ENCODE data around the gene TGFB1.
A peak's percentile ranks its signal among the peaks of the same experiment; 100 is the strongest.
"Not testable (repeated sequence)": the region's sequence is repeated elsewhere in the genome, so short reads cannot be mapped to it uniquely, and the experiment has no call there.

Gene TGFB1

DNA sequence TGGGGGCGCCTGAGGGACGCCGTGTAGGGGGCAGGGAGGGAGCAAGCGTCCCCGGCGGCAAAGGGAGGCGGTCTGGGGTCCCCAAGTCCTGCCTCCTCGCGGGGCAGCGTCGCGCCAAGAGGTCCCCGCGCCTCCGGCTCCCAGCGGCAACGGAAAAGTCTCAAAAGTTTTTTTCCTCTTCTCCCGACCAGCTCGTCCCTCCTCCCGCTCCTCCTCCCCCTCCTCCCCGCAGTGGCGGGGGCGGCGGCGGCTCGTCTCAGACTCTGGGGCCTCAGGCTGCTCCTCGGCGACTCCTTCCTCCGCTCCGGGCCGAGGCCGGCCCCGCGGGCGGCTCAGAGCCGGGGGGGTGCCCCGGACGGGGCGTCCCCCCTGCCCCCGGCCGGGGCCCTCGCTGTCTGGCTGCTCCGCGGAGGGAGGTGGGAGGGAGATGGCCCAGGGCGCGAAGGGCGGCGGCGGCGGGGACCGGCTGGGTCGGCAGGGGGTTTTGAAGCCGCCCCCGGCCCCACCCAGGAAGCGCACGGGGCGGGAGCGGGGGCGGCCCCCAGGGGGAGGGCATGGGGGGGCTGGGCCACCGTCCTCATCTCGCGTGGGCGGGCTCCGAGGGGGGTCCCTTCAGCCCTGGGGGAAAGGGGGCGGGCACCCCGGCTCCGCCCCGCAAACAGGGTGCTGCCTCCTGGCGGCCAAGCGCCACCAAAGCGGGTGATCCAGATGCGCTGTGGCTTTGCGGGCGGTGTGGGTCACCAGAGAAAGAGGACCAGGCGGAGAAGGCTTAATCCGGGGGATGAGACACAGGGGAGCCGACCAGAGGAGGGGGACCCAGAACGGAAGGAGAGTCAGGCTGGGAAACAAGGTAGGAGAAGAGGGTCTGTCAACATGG is at the start of gene TGFB1:
Gene TGFB1 (minus strand): TSS at position 457 of the 877 bp plus-strand sequence. CDS start 878 bp downstream, outside the sequence.
- DNase-seq, result peak; percentile 94 to 95

DNA sequence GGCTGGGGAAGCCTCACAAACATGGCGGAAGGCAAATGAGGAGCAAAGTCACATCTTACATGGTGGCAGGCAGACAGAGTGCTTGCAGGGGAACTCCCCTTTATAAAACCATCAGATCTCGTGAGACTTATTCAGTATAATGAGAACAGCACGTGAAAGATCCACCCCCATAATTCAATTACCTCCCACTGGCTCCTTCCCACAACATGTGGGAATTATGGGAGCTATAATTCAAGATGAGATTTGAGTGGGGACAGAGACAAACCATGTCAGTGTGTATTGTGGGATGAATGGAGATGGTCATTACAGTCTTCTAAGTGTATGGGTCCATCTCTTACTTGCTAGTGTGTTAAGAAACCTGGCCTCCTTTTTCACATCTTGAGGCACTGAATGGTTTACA is 48.3 kb upstream of the TGFB1 start:
- DNase-seq, result no peak

DNA sequence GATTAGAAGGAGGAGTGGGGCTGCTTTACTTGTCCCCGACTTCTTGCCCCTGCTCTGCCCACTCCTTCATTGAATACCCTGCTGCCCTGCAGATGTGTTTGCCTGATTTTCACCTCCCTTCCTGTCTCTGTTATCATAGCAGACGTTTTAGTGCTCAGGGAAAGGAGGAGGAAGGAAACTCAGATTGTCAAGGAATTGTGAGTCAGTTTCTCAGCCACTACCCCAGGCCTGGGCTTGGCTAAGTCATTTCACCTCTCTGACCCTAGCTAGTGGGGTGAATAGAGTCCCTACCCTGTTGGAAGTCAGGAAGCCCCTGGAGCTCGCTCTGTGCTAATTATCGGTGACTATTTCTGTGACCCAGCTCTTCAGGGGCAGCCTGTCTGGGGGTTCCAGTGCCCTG is 47.8 kb upstream of the TGFB1 start:
- no peak for DNase-seq

DNA sequence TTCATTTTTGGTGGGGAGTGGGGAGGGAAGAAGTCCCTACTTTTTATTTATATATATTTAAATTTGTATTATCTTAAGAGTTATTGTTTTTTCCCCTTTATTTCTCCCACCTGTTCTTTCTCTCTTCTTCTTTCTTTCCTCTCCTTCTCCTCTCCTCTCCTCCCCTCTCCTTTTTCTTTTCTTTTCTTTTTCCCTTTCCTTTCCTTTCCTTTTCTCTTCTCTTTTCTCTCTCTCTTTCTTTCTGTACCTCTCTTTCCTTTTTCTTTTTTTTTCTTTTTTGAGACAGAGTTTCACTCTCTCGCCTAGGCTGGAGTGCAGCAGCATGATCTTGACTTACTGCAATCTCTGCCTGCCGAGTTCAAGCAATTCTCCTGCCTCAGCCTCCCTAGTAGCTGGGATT is 45.8 kb upstream of the TGFB1 start:
- DNase-seq, result no peak

DNA sequence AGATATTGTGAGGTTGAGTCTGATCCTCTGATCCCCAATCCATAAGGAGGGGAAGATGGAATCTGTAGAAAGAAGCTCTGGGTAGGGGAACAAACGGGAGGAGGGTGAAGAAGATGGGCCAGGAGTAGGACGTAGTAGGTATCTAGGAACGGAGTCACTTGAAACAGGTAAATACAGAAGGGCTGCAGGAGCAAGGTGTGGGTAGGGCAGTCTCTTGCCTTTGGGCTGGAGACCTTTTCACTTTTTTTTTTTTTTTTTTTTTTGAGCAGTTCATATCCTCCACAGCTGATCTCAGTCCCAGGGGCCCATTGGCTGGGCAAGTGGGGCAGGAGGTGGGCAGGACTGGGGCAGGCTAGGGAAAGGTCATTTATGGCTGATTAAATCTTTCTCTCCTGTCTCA is 45.4 kb upstream of the TGFB1 start:
- DNase-seq, result no peak

DNA sequence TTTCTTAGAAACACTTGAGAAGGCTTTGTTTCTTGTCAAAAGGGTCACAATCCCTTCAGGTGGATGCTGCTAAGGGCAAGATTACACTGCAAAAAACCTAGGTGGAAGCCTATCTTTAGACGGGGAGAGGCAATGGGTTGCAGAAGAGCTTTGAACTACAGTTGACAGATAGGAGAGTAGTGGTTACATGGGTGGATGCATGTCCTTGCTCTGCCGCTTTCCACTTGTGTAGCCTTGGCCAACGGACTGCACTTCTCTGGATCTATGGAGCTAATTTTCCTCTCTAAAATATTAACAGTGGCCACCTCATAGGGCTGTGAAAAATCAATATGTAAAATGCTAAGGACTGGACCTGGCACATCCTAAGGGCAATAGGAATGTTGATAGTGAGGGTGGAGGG is 44.9 kb upstream of the TGFB1 start:
- no peak for DNase-seq

DNA sequence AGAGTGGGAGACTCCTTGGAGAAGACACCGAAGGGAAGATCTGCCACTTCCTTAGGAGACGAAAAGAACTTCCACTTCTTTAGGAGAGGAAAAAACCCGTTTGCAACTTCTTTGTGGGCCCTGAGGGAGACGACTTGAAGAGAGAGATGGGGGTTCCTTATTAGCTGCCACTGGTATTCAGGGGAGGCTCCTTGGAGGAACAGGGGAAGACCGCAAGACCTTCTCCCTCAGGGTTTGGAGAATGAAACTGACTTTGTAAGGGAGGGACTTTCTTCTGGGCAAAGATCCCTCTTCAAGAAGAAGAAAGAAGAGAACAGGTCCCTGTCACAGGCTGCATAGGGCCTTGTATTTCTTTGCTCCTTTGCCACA is 44.3 kb upstream of the TGFB1 start:
- no peak for DNase-seq

DNA sequence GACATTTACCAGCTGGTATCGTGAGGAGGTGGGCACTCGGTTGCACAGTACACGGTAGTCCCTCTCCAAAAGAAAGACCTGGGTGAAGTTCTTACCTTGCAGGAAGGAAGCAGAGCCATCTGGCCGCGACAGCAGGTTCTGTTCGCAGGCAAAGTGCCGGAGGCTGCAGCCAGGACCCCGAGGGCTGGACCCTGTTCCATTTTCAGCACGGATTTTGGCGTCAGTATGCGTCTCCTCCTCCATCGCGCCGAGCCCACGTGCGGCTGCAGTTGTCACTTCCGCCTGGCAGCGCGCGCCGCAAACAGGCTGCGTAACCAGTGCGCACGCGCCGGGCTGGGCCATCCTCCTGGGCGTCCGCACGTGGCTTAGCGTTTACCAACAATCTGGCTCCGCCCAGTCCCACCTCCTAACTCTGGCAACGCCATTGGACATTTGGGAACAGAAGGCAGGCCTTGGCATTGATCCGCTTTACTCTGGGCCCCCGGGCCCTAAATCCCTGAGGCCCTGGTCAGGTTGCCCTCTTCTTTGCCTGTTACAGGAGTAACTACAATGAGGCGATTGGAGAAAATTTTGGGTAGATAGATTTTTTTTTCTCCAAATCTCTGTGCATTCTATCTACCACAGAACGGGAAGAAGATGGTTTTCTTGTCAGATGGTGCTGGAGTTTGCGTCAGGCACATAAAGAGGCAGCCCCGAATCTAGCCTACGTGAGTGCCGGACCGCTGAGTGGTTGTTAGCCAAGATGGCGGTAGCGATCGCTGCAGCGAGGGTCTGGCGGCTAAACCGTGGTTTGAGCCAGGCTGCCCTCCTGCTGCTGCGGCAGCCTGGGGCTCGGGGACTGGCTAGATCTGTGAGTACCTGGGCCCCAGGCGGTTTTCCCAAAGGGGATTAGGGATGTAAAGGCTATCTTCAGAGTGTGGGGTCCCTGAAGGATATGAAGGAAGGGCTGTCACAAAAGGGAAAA is 43.6 kb upstream of the TGFB1 start, which contains the start of the genes BCKDHA and EXOSC5:
Gene BCKDHA (plus strand): TSS at position 733 of the 964 bp plus-strand sequence. CDS start 10 bp downstream, at position 743.
Gene EXOSC5 (minus strand): TSS at position 274 of the 964 bp plus-strand sequence. CDS start 31 bp downstream, at position 243.
- DNase-seq, result peak; percentile 99

DNA sequence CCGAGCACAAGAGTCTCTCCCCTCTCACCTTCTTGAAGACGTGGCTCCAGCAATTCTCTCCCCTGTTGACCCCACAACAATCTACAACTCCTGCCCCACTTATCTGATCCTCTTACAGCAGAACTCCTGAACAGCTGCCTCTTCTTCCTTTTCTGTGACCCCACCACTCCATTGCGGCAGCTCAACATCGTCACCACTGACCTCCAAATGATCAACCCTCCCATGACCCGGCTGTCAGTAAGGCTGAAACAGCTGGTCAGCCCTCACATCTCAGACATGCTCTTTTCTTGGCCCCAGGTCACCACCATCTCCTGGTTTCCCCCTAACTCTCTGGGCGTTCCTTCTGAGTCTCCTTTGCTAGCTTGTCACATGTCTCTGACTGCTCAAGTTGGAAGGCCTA is 41.6 kb upstream of the TGFB1 start:
- DNase-seq, result no peak

DNA sequence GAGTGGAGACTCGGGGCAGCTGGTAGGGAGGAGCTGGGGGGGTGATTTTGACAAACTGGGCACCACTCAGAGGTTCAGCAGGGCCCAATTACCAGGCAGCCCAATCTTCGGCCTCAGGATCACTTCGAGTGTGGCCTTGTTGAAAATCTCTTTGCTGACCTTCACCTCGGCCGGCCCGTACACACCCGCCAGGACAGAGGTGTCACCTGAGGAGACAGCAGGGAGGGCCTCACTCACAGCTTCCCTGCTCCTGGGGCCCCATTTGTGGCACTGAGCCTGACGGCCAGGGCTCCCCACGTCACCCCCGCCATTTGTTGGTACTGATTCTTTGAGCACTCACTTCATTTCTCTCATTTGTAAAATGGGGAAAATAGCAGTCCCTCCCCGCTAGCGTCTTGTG is 39.1 kb upstream of the TGFB1 start:
- no peak for DNase-seq

DNA sequence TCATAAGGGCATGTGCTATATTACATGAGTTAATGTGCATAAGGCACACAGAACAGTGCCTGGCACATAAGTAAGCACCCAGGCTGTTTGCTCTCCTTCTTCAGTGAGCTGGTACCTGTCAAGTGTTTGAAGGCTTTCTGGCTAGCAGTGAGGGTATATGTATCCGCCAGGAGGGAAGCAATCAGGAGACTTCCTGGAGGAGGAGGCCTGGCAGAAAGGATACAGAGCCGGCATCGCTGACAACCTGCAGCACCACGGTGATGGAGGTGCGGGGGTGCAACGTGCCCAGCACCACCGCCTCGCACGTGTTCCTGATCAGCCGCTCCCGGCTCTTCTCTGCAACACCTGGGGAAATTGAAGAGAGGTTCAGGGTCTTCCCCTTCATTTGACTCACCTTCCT is 37.9 kb upstream of the TGFB1 start:
- DNase-seq, result no peak

DNA sequence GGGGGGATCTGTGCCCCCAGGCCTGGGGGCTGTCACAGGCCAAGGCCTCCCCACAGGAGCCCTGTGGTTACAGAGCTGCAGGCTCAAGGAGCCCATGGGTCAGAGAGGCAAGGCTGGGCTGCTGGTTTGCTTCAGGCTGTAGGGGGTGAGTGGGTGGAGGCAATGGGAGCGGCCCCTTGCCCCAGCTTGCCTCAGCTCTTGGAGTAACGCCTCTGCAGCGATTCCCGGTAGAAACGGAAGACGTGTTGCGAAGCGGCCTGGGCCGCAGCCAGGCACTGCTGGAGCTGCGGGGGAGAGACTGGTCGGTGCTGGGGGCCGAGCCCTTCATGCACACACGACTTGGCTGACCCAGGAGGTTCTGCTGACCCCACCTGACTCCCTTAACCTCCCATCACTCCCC is 32.7 kb upstream of the TGFB1 start:
- no peak for DNase-seq

DNA sequence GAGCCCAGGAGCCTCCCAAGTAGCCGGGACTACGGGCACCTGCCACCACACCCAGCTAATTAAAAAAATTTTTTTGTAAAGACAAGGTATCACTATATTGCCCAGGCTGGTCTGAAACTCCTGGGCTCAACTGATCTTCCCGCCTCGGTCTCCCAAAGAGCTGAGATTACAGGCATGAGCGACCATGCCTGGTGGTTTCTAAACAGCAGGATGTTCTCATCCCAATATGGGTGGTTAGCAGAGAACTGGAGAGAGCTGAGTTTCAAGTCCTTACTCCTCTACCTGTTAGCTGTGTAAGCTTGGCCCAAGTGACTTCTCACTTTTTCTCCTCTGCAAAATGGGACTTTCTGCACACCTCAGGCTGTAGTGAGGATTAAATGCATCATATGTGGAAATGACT is 30.6 kb upstream of the TGFB1 start:
- DNase-seq, result no peak

DNA sequence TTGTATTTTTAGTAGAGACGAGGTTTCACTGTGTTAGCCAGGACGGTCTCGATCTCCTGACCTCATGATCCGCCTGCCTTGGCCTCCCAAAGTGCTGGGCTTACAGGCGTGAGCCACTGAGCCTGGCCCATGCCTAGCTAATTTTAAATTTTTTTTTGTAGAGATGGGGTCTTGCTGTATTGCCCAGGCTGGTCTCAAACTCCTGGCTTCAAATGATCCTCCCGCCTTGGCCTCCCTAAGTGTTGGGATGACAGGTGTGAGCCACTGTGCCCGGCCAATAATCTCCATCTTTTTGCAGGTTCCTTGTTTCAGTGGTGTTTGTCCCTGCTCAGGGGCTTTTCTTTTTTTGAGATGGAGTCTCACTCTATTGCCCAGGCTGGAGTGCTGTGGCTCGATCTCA is 27.8 kb upstream of the TGFB1 start:
- DNase-seq, result not testable (repeated sequence)

DNA sequence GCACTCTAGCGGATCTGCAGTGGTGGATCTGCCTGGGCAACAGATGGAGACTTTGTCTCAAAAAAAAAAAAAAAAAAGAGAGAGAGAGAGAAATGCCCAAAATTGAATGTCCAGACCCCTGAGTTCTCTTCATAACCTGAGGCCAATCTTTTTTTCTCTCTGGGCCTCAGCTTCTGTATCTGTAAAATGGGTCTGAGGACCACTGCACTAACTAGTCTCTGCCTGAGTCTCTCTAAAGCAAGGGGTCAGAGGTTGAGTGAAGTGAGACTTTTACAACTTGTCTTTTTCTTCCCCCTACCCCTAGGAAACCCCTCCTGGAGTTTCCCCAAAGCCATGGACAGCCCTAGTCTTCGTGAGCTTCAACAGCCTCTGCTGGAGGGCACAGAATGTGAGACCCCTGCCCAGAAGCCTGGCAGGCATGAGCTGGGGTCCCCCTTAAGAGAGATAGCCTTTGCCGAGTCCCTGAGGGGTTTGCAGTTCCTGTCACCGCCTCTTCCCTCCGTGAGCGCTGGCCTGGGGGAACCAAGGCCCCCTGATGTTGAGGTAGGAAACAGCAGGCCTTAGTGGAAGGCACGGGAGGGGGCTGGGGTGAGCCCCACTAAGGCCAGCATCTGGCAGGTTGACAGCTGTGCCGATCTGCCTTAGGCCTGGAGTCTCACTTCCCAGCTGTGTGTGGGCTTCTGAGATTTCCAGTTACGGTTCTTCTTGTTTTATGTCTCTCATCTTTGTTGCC is 24.4 kb upstream of the TGFB1 start:
- no peak for DNase-seq

DNA sequence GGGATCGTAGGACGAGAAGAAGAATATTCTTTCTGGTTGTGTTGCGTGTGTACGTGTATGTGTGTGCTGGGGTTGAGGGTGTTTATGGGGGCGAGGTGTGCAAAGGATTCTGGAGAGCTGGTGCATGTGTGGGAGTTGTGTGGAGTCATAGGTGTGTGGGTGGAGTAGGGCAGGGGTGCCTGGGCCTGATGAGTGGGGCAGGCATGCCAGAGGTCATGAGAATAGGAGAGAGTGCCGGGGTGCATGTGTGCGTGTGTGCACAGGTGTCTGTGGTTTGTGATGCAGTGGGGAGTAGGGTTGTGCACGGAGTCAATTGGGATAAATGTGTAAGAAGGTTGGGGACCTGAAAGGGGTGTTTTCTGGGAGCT is 23.3 kb upstream of the TGFB1 start:
- DNase-seq, result peak; percentile 49 to 54

DNA sequence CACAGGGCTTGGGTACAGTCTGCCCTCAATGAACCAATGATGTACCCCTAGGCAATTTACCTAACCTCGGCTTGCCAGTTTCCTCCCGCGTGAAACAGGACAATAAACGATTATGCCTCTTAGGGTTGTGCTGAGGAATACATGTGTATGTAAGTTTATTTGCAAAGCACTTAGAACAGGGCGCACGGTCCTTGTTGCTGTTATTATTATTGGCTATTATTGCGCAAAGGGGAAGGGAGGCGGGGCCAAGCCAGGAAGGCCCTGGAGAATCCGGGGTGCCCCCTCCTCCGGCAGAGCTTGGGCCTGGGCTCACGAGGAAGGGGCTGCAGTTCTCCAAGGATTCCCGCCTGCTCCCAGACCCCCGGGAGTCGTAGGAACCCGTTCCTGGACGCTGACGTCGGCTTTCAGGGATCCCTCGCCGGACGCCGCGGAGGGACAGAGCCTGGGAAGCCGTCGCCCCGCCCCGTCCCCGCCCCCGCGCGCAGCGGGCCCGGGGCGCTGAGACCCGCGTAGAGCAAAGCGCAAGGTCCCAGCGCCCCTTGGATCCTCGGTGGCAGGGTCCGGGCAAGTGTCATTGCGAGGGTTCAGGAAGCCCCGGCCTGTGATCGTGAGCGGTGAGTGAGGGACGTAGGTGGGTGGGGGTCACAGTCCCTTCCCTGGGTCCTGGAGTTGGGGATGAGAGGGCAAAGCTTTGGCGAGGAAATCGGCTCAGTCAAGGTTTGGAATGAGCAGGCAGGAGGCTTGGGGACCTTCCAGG is 22.7 kb upstream of the TGFB1 start, which contains the start of gene TMEM91:
Gene TMEM91 (plus strand): TSS at position 293 of the 757 bp plus-strand sequence. CDS start 1,777 bp downstream, outside the sequence.
- DNase-seq, result no peak

DNA sequence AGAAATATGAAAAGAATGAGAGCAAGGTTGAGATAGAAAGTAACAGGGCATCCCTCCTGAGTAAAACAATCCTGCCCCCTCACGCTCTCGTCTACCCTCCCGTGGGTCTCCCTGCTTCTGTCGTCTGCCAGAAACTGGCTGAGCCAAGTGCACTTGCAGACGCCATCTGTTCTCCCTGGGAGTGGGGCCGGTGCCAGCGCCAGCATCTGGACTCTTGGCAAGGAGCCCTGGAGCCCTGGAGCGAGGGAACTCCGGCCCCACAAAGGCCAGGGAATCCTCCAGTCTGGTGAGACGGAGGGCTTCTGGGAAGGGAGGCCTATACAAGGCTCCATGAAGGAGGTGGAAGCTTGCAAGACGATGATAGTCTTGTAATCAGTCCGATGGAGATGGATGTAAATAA is 20.3 kb upstream of the TGFB1 start:
- no peak for DNase-seq

DNA sequence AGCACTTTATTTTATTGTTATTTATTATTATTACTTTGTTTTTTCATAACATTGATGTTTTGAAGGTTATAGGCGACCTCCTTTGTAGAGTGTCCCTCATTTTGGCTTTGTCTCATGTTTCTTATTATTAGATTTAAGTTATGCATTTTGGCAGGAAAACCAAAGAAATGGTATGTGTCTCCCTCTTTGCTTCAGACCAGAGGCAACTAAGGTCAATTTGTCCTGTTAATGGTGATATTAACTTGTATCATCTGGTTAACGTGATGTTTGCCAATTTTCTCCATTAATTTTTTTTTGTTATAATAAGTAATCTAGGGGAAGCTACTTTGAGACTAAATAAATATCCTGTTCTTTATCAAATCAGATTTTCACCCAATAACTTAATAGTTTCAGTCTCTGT is 18.8 kb upstream of the TGFB1 start:
- no peak for DNase-seq

DNA sequence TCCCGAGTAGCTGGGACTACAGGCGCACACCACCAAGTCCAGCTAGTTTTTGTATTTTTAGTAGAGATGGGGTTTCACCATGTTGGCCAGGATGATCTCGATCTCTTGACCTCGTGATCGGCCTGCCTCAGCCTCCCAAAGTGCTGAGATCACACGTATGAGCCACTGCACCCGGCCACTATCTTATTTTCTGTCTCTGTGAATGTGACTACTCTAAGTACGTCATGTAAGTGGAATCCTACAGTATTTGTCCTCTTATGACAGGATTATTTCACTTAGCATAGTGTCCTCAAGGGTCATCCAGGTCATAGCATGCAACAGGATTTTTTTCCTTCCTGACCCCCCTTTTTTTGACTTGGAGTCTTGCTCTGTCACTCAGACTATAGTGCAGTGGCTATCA is 17.8 kb upstream of the TGFB1 start:
- DNase-seq, result no peak

DNA sequence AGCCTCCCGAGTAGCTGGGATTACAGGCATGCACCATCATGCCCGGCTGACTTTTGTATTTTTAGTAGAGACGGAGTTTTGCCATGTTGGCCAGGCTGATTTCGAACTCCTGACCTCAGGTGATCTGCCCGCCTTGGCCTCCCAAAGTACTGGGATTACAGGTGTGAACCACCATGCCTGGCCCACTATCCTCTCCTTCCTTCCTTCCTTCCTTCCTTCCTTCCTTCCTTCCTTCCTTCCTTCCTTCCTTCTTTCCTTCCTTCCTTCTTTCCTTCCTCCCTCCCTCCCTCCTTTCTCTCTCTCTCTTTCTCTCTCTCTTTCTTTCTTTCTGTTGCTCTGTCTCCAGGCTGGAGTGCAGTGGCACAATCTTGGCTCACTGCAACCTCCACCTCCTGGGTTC is 17.4 kb upstream of the TGFB1 start:
- DNase-seq, result not testable (repeated sequence)

DNA sequence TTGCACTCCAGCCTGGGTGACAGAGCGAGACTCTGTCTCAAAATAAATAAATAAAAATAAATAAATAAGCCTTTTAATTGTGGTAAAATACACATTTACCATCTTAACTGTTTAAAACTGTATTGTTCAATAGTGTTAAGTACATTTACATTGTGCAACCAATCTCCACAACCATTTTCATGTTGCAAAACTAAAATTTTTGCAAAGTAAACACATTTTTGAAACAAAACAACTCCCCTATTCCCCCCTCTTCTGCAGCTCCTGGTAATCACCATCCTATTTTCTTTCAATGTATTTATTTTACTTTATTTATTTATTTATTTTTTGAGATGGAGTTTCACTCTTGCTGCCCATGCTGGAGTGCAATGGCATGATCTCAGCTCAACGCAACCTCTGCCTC is 16.0 kb upstream of the TGFB1 start:
- no peak for DNase-seq

Measured in activated CD4-positive, alpha-beta T cell treated with anti-CD3 and anti-CD28 coated beads, Interleukin-2, amount 50 U/mL, for 4 hours (primary cell).